NOMO-1 treated with dmso at 0.1 percent for 144 hours (cell line): Measurements from ENCODE around the gene LRRC17.
A peak's percentile ranks its signal among the peaks of the same experiment; 100 is the strongest.

Source experiments
- DNase-seq: peaks from one replicate; lab custom pipeline; 2025; ENCODE audit not compliant: unreplicated experiment; lab: John Stamatoyannopoulos, UW

LRRC17 gene

GRCh38 chr7:102985176-102985783 lies 72.5 kb downstream of the LRRC17 start:
- no peak for DNase-seq

- no peak for DNase-seq
These were observed 75.3 kb downstream of the LRRC17 start for GRCh38 chr7:102988088-102988487.

- DNase-seq = no peak
These were observed 76.1 kb downstream of the LRRC17 start for GRCh38 chr7:102988631-102989560.

- DNase-seq = no peak
These were observed 77.8 kb downstream of the LRRC17 start for GRCh38 chr7:102990642-102991041.

GRCh38 chr7:102991077-102991539 lies 78.3 kb downstream of the LRRC17 start:
- peak; percentile 19 for DNase-seq

- no peak for DNase-seq
These were observed 78.9 kb downstream of the LRRC17 start for GRCh38 chr7:102991540-102992214.

GRCh38 chr7:102992509-102992937 lies 79.7 kb downstream of the LRRC17 start:
- DNase-seq = no peak

- DNase-seq = no peak
These were observed 80.3 kb downstream of the LRRC17 start for GRCh38 chr7:102992938-102993717.

GRCh38 chr7:102993718-102994029 lies 80.9 kb downstream of the LRRC17 start:
- no peak for DNase-seq

- DNase-seq = no peak
These were observed 81.8 kb downstream of the LRRC17 start for GRCh38 chr7:102994567-102994966.
